SK-N-SH treated with all-trans-retinoic acid at 6 μM for 48 hours (cell line): ENCODE measurements around the gene TNNI2.

Experiments
- ARNTL ChIP-seq: fragments of 450-650 bp; formaldehyde crosslinking; IDR thresholded peaks from 2 replicates; pipeline ENCODE4 v1.5.0; 2020; ENCODE audit warnings: low read depth, mild to moderate bottlenecking, moderate library complexity, borderline replicate concordance
- BACH2 ChIP-seq: fragments of 250-450 bp; sonication (Bioruptor Pico); IDR thresholded peaks from 2 replicates; pipeline ENCODE4 v1.9.0; 2021; ENCODE audit warnings: mild to moderate bottlenecking, borderline replicate concordance
- CREB5 ChIP-seq: fragments of 250-450 bp; sonication (Bioruptor Pico); IDR thresholded peaks from 2 replicates; pipeline ENCODE4 v1.5.1; 2020; ENCODE audit warnings: low read depth, mild to moderate bottlenecking, moderate library complexity
- CSRNP3 ChIP-seq: fragments of 250-450 bp; sonication (Bioruptor Pico); IDR thresholded peaks from 2 replicates; pipeline ENCODE4 v1.5.1; 2021; ENCODE audit warnings: mild to moderate bottlenecking, moderate library complexity
- ESRRG ChIP-seq: fragments of 250-450 bp; sonication (Bioruptor Pico); IDR thresholded peaks from 2 replicates; pipeline ENCODE4 v1.6.1; 2021; ENCODE audit warnings: mild to moderate bottlenecking
- GLIS3 ChIP-seq: fragments of 250-450 bp; sonication (Bioruptor Pico); IDR thresholded peaks from 2 replicates; pipeline ENCODE4 v1.5.0; 2020; ENCODE audit warnings: mild to moderate bottlenecking, moderate library complexity
- ISL1 ChIP-seq: fragments of 250-450 bp; sonication (Bioruptor Pico); IDR thresholded peaks from 2 replicates; pipeline ENCODE4 v2.1.2; 2022; ENCODE audit warnings: mild to moderate bottlenecking, moderate library complexity
- PATZ1 ChIP-seq: fragments of 250-450 bp; sonication (Bioruptor Pico); IDR thresholded peaks from 2 replicates; pipeline ENCODE4 v1.8.0; 2020; ENCODE audit warnings: mild to moderate bottlenecking, moderate library complexity, borderline replicate concordance
- RARB ChIP-seq: fragments of 250-450 bp; sonication (Bioruptor Pico); IDR thresholded peaks from 2 replicates; pipeline ENCODE4 v1.8.0; 2021; ENCODE audit warnings: mild to moderate bottlenecking, moderate library complexity
- ZFP30 ChIP-seq: fragments of 450-650 bp; formaldehyde crosslinking; IDR thresholded peaks from 2 replicates; pipeline ENCODE4 v1.5.0; 2022; ENCODE audit warnings: mild to moderate bottlenecking, moderate library complexity

- no peak for TF ChIP-seq CREB5 (CRISPR knock-in tag)
- no peak for TF ChIP-seq ARNTL
- no peak for TF ChIP-seq BACH2 (CRISPR knock-in tag)
- TF ChIP-seq PATZ1 (CRISPR knock-in tag), result no peak
- no peak for TF ChIP-seq CSRNP3 (CRISPR knock-in tag)
- no peak for TF ChIP-seq ZFP30 (CRISPR knock-in tag)
- TF ChIP-seq ESRRG (CRISPR knock-in tag), result no peak
- TF ChIP-seq GLIS3 (CRISPR knock-in tag), result no peak
- no peak for TF ChIP-seq RARB (CRISPR knock-in tag)
- no peak for TF ChIP-seq ISL1 (CRISPR knock-in tag)
Measured at GRCh38 chr11:1846453-1846932, 7.7 kb downstream of the TNNI2 start.
